Common myeloid progenitor, CD34-positive (primary cell): ENCODE results near the gene AFP.

Source experiments
- CTCF ChIA-PET: fragments of 350-600 bp; sonication (Branson Sonifier 250); formaldehyde crosslinking; loops from one replicate; lab custom pipeline; 2021; ENCODE audit warnings: antibody characterized with exemption; lab: Charles Lee
- POLR2A ChIA-PET: fragments of 350-600 bp; sonication (Branson Sonifier 250); formaldehyde crosslinking; loops from one replicate; lab custom pipeline; 2021; ENCODE audit warnings: antibody characterized with exemption; lab: Charles Lee
- DNase-seq, 3 donors: peaks; one replicate each; pipeline versions ENCODE4 v3.0.0 to v3.0.0-alpha.2; 2013
- H3K27ac ChIP-seq, 2 experiments: 1 replicate in 1 of 2; 2 replicates in 1 of 2; pipeline ENCODE4 v1.7.0; 2013; ENCODE audit warnings: inconsistent platforms in 2 of 2, low read length in 2 of 2, mild to moderate bottlenecking in 2 of 2, low read depth in 1 of 2, moderate library complexity in 1 of 2; ENCODE audit not compliant: severe bottlenecking in 2 of 2, insufficient read depth in 1 of 2, poor library complexity in 1 of 2
- H3K27me3 ChIP-seq, 5 experiments: replicated peaks in 2 of 5; 1 replicate in 3 of 5; 2 replicates in 2 of 5; pipeline versions ENCODE4 v1.6.1 to v1.7.0; 2013; ENCODE audit warnings: low read length in 4 of 5, mild to moderate bottlenecking in 2 of 5, moderate library complexity in 2 of 5, inconsistent platforms in 1 of 5; ENCODE audit not compliant: insufficient read depth in 5 of 5, control insufficient read depth in 4 of 5
- H3K36me3 ChIP-seq, 4 experiments: 1 replicate in 2 of 4; 2 replicates in 2 of 4; pipeline versions ENCODE4 v1.6.1 to v1.7.0; 2013; ENCODE audit warnings: low read length in 3 of 4, control low read depth in 1 of 4, mild to moderate bottlenecking in 1 of 4; ENCODE audit not compliant: control insufficient read depth in 4 of 4, insufficient read depth in 4 of 4
- H3K4me1 ChIP-seq, 4 experiments: 1 replicate in 3 of 4; 2 replicates in 1 of 4; pipeline versions ENCODE4 v1.6.1 to v1.7.1; 2013; ENCODE audit warnings: low read length in 3 of 4, mild to moderate bottlenecking in 3 of 4, control low read depth in 1 of 4, inconsistent platforms in 1 of 4, moderate library complexity in 1 of 4; ENCODE audit not compliant: control insufficient read depth in 4 of 4, insufficient read depth in 4 of 4; ENCODE audit errors: control extremely low read depth in 1 of 4
- H3K4me3 ChIP-seq, 7 experiments: 1 replicate in 4 of 7; 2 replicates in 3 of 7; pipeline versions ENCODE4 v1.5.1 to v1.7.0; 2013; ENCODE audit warnings: mild to moderate bottlenecking in 7 of 7, low read length in 6 of 7, moderate library complexity in 6 of 7, inconsistent platforms in 2 of 7, low read depth in 2 of 7, control low read depth in 1 of 7; ENCODE audit not compliant: insufficient read depth in 4 of 7, control insufficient read depth in 1 of 7; ENCODE audit errors: extremely low read depth in 1 of 7
- H3K9me3 ChIP-seq, 5 experiments: 1 replicate in 4 of 5; 2 replicates in 1 of 5; pipeline versions ENCODE4 v1.6.1 to v1.7.1; 2013; ENCODE audit warnings: low read length in 4 of 5, mild to moderate bottlenecking in 2 of 5, inconsistent platforms in 1 of 5, low read depth in 1 of 5, moderate library complexity in 1 of 5; ENCODE audit not compliant: control insufficient read depth in 4 of 5, insufficient read depth in 2 of 5; ENCODE audit errors: control extremely low read depth in 1 of 5
- WGBS: methylation state at CpG from one replicate; pipeline ENCODE4 v1.1.5; 2013; ENCODE audit not compliant: insufficient coverage; 5-methylcytosine and 5-hydroxymethylcytosine counted together

Gene AFP

DNA sequence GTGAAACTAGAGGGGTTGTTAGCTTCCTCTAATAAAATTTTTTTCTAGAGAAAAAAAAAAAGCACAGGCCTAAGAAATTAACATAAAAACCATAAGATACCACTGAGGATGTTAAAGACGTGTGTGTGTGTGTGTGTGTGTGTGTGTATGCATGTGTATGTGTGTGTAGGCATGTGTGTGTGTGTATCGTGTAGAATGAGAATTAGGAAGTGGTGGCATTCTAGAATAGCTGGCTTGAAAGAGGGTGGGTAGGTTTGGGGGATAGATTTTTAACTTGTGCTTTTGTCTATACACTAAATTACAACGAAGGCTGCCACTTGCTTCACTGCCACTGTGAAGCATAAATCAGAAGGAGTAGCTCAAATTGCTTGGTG is 23.0 kb downstream of the AFP start:
- Histone ChIP-seq H3K27ac (no peak overlapping the region), H3K36me3 (no peaks in the 10 kb centered on the region), H3K9me3 (no peaks in the 10 kb centered on the region), H3K4me3 (no peak overlapping the region), H3K27me3 (no peaks in the 10 kb centered on the region), H3K4me1 (no peaks in the 10 kb centered on the region)
- no peak for DNase-seq
- POLR2A ChIA-PET = no interaction called here
- CTCF ChIA-PET = interaction anchor here (4.3 kb wide), 1 partner anchor 13 kb away, joined by 13 read pairs; no protein-coding TSS in a partner anchor
- WGBS = 67% methylated on average over 1 of the region's 3 CpGs

DNA sequence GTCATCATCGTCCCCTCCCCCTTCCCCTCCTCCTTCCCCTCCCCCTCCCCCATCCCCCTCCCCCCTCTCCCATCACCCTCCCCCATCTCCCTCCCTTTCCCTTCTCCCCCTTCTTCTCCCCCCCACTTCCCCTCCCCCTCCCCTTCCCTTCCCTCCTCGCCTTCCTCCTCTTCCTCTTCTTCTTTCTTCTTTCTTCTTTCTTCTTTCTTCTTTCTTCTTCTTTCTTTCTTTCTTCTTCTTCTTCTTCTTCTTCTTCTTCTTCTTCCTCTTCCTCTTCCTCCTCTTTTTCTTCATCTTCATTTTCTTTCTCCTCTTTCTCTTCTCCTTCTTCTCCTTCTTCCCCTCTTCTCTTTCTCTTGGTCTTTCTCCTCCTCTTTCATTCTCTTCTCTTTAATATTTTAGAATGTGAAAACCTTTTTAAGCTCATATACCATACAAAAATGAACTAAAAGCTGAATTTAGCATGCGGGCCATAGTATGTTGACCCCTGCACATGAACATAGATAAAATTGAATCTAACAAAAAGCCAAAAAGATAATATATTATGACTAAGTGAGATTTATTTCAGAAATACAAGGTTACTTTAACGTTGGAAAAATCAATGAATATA is 25.0 kb downstream of the AFP start:
- Histone ChIP-seq H3K4me1 (no peaks in the 10 kb centered on the region), H3K9me3 (no peaks in the 10 kb centered on the region), H3K4me3 (no peak overlapping the region), H3K27ac (no peak overlapping the region), H3K27me3 (no peaks in the 10 kb centered on the region), H3K36me3 (no peaks in the 10 kb centered on the region)
- CTCF ChIA-PET = no interaction called here
- 83% methylated on average over 1 of the region's 4 CpGs for WGBS
- DNase-seq = no peak
- POLR2A ChIA-PET = no interaction called here

- no peaks in the 10 kb centered on the region for H3K36me3 ChIP-seq
- no peak for DNase-seq
- H3K27me3 ChIP-seq = no peaks in the 10 kb centered on the region
- H3K27ac ChIP-seq = no peak overlapping the region
- H3K4me3 ChIP-seq = no peak overlapping the region
- ChIA-PET POLR2A (no interaction called here), CTCF (no interaction called here)
- H3K9me3 ChIP-seq = peaks cover 0 to 5% (median 2%) of the 10 kb centered on the region in 5 experiments
- WGBS = no CpG with 5 or more reads among the region's 3 CpGs
- H3K4me1 ChIP-seq = no peaks in the 10 kb centered on the region
Measured at GRCh38 chr4:73468170-73468569, 32.1 kb downstream of the AFP start.

GRCh38 chr4:73470728-73471127 is 34.7 kb downstream of the AFP start:
- Histone ChIP-seq H3K9me3 (peaks cover 0 to 17% (median 8%) of the 10 kb centered on the region in 5 experiments), H3K36me3 (no peaks in the 10 kb centered on the region), H3K4me3 (no peak overlapping the region), H3K27ac (no peak overlapping the region), H3K4me1 (no peaks in the 10 kb centered on the region), H3K27me3 (no peaks in the 10 kb centered on the region)
- DNase-seq = no peak
- 100% methylated on average over 1 of the region's 1 CpG for WGBS
- POLR2A ChIA-PET = no interaction called here
- CTCF ChIA-PET = no interaction called here

DNA sequence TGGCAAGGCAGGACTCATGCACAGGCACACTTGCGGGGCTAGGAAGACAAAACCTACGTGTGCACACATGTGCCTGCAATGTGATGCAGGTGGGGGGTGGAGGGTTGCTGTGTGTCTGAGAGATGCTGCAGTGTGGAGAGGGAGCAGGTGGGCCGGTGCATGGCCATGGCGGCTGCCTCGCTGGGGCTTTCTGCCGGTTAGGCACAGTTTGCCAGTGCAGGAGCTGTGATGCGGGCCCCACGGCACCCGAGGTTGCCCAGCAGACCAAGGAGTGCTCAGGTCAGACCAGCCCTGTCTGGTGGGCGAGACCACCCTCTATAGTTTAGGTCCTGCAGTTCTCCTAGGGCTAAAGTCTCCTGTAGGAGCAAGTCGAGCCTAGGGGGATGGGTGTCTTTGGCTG is 41.2 kb downstream of the AFP start:
- no peak for DNase-seq
- Histone ChIP-seq H3K27ac (no peak overlapping the region), H3K27me3 (no peaks in the 10 kb centered on the region), H3K36me3 (no peaks in the 10 kb centered on the region), H3K4me3 (no peak overlapping the region), H3K9me3 (peaks cover 0 to 17% (median 8%) of the 10 kb centered on the region in 5 experiments), H3K4me1 (no peaks in the 10 kb centered on the region)
- ChIA-PET POLR2A (no interaction called here), CTCF (no interaction called here)
- WGBS = 99% methylated on average over 8 of the region's 11 CpGs

GRCh38 chr4:73479323-73479722 is 43.3 kb downstream of the AFP start:
- peaks cover 0 to 9% (median 5%) of the 10 kb centered on the region in 5 experiments for H3K9me3 ChIP-seq
- CTCF ChIA-PET = no interaction called here
- H3K27ac ChIP-seq = no peak overlapping the region
- H3K4me3 ChIP-seq = no peak overlapping the region
- WGBS = no CpG with 5 or more reads among the region's 1 CpG
- no peaks in the 10 kb centered on the region for H3K27me3 ChIP-seq
- POLR2A ChIA-PET = no interaction called here
- no peaks in the 10 kb centered on the region for H3K4me1 ChIP-seq
- no peak for DNase-seq
- H3K36me3 ChIP-seq = no peaks in the 10 kb centered on the region

- H3K4me3 ChIP-seq = no peak within 1 kb of the TSS
- CTCF ChIA-PET = no interaction called here
Measured at GRCh38 chr4:73481358-73481757, 45.3 kb downstream of the AFP start, which contains the start of gene AFM. AFM (plus strand) TSS chr4:73481745; CDS start chr4:73481776, 31 bp downstream.

More at GRCh38 chr4:73481358-73481757, 45.3 kb downstream of the AFP start, which contains the start of gene AFM:
- H3K36me3 ChIP-seq = no peaks in the 10 kb centered on the region
- no peaks in the 10 kb centered on the region for H3K4me1 ChIP-seq
- H3K27me3 ChIP-seq = no peaks in the 10 kb centered on the region
- DNase-seq = no peak
- H3K27ac ChIP-seq = no peak within 1 kb of the TSS
- no CpG with 5 or more reads among the region's 2 CpGs for WGBS
- no peaks in the 10 kb centered on the region for H3K9me3 ChIP-seq
- POLR2A ChIA-PET = no interaction called here
